DOHH2 (cell line): ENCODE data around the gene PAPSS2.
"Not testable (repeated sequence)": the region's sequence is repeated elsewhere in the genome, so short reads cannot be mapped to it uniquely, and the experiment has no call there.

Experiments
- CTCF ChIP-seq: fragments of 200-600 bp; sonication (generic); IDR thresholded peaks from one replicate; pipeline ENCODE4 v1.5.1; 2014; ENCODE audit warnings: antibody characterized with exemption, mild to moderate bottlenecking, low read depth, low read length; ENCODE audit not compliant: poor library complexity, severe bottlenecking
- EZH2phosphoT487 ChIP-seq: fragments of 200-600 bp; sonication (generic); IDR thresholded peaks from 2 replicates; pipeline ENCODE4 v1.6.1; 2017; ENCODE audit warnings: borderline replicate concordance, mild to moderate bottlenecking, antibody characterized with exemption, low read length, moderate library complexity, mixed read lengths

DNA sequence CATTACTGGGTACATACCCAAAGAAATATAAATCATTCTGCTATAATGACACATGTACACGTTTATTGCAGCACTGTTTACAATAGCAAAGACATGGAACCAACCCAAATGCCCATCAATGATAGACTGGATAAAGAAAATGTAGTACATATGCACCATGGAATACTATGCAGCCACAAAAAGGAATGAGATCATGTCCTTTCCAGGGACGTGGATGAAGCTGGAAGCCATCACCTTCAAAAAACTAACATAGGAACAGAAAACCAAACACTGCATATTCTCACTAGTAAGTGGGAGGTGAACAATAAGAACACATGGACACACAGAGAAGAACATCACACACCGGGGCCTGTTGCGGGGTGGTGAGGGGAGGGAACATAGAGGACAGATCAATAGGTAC lies 88.6 kb downstream of the PAPSS2 start:
- TF ChIP-seq CTCF, EZH2phosphoT487: not testable (repeated sequence)
